ENCODE data around the gene FAM3C.

Gene FAM3C

DNA sequence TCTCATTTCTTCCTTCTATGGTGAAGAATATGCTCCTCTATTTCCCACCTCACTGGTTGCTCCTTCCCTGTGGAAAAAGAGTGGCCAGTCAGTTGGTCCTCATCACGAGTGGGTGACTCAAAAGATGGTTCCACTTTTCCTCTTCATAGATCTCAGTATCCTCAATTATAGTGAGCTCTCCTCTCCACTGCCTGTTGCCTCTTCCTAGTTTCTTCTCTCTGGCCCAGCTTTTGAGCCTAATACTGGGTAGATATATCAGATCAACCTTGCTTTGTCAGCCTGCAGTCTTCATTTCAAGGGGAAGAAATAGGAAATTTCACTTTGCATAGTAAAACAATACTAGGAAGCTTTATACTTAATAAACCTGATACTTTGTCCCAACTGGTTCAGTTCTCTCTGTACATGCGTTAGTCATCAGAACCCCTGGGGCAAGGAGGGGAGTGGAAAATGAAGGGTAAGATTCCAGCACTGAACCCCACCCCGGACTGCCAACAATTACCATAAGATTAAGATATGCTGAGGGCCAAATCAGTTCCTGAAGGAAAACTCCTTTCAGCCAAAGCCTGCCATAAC lies 82.8 kb downstream of the FAM3C start:
- Histone ChIP-seq H3K27ac (ENCODE audit: low read length) (no peak overlapping the region), H3K4me3 (ENCODE audit: low read depth in 1 of 2, low read length in 2 of 2) (no peak overlapping the region), H3K9ac (ENCODE audit: low read depth, low read length) (no peak overlapping the region), H2AFZ (ENCODE audit: low read depth, low read length) (0 out of 2 replicates have a peak overlapping the region, but pooled peaks have one; percentile 44), H4K20me1 (ENCODE audit: insufficient read depth, low read length) (no peaks in the 10 kb centered on the region), H3K79me2 (ENCODE audit: insufficient read depth, low read length) (no peaks in the 10 kb centered on the region), H3K4me1 (ENCODE audit: insufficient read depth, low read length) (no peaks in the 10 kb centered on the region), H3K9me3 (ENCODE audit: insufficient read depth, low read length, severe bottlenecking) (peaks cover 7% of the 10 kb centered on the region), H3K4me2 (ENCODE audit: insufficient read depth, low read length) (no peak overlapping the region), H3K36me3 (ENCODE audit: insufficient read depth, low read length) (no peaks in the 10 kb centered on the region), H3K27me3 (ENCODE audit: insufficient read depth, low read length, poor library complexity) (no peaks in the 10 kb centered on the region)
- DNase-seq (no peak), ATAC-seq (ENCODE audit: insufficient read depth, low read depth) (no peak)
- TF ChIP-seq, protein P1, sequence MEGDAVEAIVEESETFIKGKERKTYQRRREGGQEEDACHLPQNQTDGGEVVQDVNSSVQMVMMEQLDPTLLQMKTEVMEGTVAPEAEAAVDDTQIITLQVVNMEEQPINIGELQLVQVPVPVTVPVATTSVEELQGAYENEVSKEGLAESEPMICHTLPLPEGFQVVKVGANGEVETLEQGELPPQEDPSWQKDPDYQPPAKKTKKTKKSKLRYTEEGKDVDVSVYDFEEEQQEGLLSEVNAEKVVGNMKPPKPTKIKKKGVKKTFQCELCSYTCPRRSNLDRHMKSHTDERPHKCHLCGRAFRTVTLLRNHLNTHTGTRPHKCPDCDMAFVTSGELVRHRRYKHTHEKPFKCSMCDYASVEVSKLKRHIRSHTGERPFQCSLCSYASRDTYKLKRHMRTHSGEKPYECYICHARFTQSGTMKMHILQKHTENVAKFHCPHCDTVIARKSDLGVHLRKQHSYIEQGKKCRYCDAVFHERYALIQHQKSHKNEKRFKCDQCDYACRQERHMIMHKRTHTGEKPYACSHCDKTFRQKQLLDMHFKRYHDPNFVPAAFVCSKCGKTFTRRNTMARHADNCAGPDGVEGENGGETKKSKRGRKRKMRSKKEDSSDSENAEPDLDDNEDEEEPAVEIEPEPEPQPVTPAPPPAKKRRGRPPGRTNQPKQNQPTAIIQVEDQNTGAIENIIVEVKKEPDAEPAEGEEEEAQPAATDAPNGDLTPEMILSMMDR (IDR thresholded peaks at IDR 0.05; ENCODE audit: borderline replicate concordance, extremely low read depth, low read length, poor library complexity, severe bottlenecking), result no peak
- TF ChIP-seq EZH2 (IDR thresholded peaks at IDR 0.05; ENCODE audit: borderline replicate concordance, low read depth, low read length, severe bottlenecking), result no peak

DNA sequence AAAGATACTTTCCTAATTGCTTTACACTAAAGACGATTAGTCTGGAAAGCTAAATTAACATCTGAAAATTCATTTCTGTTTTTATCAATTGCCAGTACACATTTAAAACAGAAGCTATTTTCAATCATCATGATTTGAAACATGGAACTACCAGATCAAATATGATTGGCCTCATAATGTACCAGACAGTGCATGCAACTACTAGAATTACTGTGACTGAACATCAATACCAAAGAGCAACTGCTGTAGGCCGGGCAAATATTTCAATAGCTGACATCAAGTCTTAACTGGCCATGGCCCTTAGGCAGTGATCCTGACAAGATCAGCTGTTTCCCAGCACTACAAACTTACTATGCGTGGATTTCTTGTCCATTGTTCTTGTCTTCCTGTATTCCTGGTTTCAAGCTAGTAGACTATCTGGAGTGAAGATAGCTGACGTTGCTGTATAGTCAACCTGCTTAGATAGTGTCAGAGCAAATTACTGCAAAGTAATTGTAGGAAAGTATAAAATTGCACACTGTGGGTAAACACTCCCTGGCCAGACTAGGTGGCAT lies 89.0 kb downstream of the FAM3C start:
- no peak for ATAC-seq (ENCODE audit: insufficient read depth, low read depth)
- H3K36me3 ChIP-seq (ENCODE audit: insufficient read depth, low read length), result no peaks in the 10 kb centered on the region
- H4K20me1 ChIP-seq (ENCODE audit: insufficient read depth, low read length), result no peaks in the 10 kb centered on the region
- no peak overlapping the region for H3K9ac ChIP-seq (ENCODE audit: low read depth, low read length)
- no peak for TF ChIP-seq EZH2 (IDR thresholded peaks at IDR 0.05; ENCODE audit: borderline replicate concordance, low read depth, low read length, severe bottlenecking)
- TF ChIP-seq, protein P1 (IDR thresholded peaks at IDR 0.05; ENCODE audit: borderline replicate concordance, extremely low read depth, low read length, poor library complexity, severe bottlenecking), result no peak
- peaks cover 7% of the 10 kb centered on the region for H3K9me3 ChIP-seq (ENCODE audit: insufficient read depth, low read length, severe bottlenecking)
- no peak overlapping the region for H2AFZ ChIP-seq (ENCODE audit: low read depth, low read length)
- H3K79me2 ChIP-seq (ENCODE audit: insufficient read depth, low read length), result no peaks in the 10 kb centered on the region
- H3K4me3 ChIP-seq (ENCODE audit: low read depth in 1 of 2, low read length in 2 of 2), result no peak overlapping the region
- no peaks in the 10 kb centered on the region for H3K4me1 ChIP-seq (ENCODE audit: insufficient read depth, low read length)
- DNase-seq, result no peak
- no peak overlapping the region for H3K27ac ChIP-seq (ENCODE audit: low read length)
- H3K4me2 ChIP-seq (ENCODE audit: insufficient read depth, low read length), result no peak overlapping the region
- H3K27me3 ChIP-seq (ENCODE audit: insufficient read depth, low read length, poor library complexity), result no peaks in the 10 kb centered on the region

DNA sequence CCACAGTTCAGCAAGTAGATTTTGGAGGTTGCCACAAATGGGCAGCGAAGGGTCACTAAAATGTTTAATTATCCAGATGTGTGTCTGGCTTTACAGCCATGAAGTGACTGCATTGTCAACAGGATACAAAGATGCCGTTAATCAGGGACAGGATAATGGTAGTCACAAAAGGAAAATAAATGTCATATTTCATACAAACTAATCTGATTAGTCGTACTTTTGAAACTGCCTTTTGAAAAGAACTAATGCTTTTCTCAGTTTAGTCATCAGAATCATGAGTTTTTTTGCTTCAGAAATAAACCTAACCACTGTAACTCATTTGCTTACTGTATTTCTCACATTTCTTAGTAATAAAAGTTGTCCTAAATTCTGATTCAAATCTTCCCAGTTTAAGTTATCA lies 89.5 kb downstream of the FAM3C start:
- Histone ChIP-seq H3K79me2 (ENCODE audit: insufficient read depth, low read length) (no peaks in the 10 kb centered on the region), H3K9me3 (ENCODE audit: insufficient read depth, low read length, severe bottlenecking) (peaks cover 7% of the 10 kb centered on the region), H3K36me3 (ENCODE audit: insufficient read depth, low read length) (no peaks in the 10 kb centered on the region), H4K20me1 (ENCODE audit: insufficient read depth, low read length) (no peaks in the 10 kb centered on the region), H3K4me3 (ENCODE audit: low read depth in 1 of 2, low read length in 2 of 2) (no peak overlapping the region), H3K4me1 (ENCODE audit: insufficient read depth, low read length) (no peaks in the 10 kb centered on the region), H2AFZ (ENCODE audit: low read depth, low read length) (no peak overlapping the region), H3K27ac (ENCODE audit: low read length) (no peak overlapping the region), H3K9ac (ENCODE audit: low read depth, low read length) (no peak overlapping the region), H3K4me2 (ENCODE audit: insufficient read depth, low read length) (no peak overlapping the region), H3K27me3 (ENCODE audit: insufficient read depth, low read length, poor library complexity) (no peaks in the 10 kb centered on the region)
- no peak for DNase-seq
- TF ChIP-seq EZH2 (IDR thresholded peaks at IDR 0.05; ENCODE audit: borderline replicate concordance, low read depth, low read length, severe bottlenecking), result no peak
- TF ChIP-seq, protein P1 (IDR thresholded peaks at IDR 0.05; ENCODE audit: borderline replicate concordance, extremely low read depth, low read length, poor library complexity, severe bottlenecking), result no peak
- no peak for ATAC-seq (ENCODE audit: insufficient read depth, low read depth)

Data from DND-41 (cell line).